Naive thymus-derived CD4-positive, alpha-beta T cell (primary cell): ENCODE measurements around the gene PPP2R2D. TPM values are rescaled to one million over a fixed set of nuclear protein-coding genes. Genes with fewer than 3 reads are reported as not detected.

Experiments
- ATAC-seq: fragments of 150-1000 bp; cut with Tn5 transposase; 2 replicates; pipeline ENCODE4 v1.10.0; 2021; ENCODE audit warnings: mild to moderate bottlenecking, moderate library complexity
- CTCF ChIA-PET: fragments of 350-600 bp; sonication (Branson Sonifier 250); formaldehyde crosslinking; loops from one replicate; lab custom pipeline; 2021; ENCODE audit warnings: antibody characterized with exemption; lab: Charles Lee
- POLR2A ChIA-PET: fragments of 350-600 bp; sonication (Branson Sonifier 250); formaldehyde crosslinking; loops from one replicate; lab custom pipeline; 2021; ENCODE audit warnings: antibody characterized with exemption, inconsistent platforms; lab: Charles Lee
- DNase-seq, 9 donors: peaks; one replicate each; pipeline versions ENCODE4 v3.0.0 to v3.0.0-alpha.2; 2020 to 2022; ENCODE audit warnings: mixed read lengths in 1 of 9
- H3K27ac ChIP-seq: one replicate; pipeline ENCODE4 v1.7.0; 2013; ENCODE audit warnings: mild to moderate bottlenecking, low read depth, low read length, moderate library complexity
- H3K27me3 ChIP-seq, 2 donors: one replicate each; pipeline ENCODE4 v1.7.0; 2013; ENCODE audit warnings: low read length in 2 of 2, mild to moderate bottlenecking in 2 of 2, moderate library complexity in 2 of 2; ENCODE audit not compliant: control insufficient read depth in 2 of 2, insufficient read depth in 2 of 2
- H3K36me3 ChIP-seq, 3 experiments: 1 replicate in 2 of 3; 2 replicates in 1 of 3; pipeline ENCODE4 v1.7.0; 2013; ENCODE audit warnings: low read length in 3 of 3, mild to moderate bottlenecking in 3 of 3, moderate library complexity in 1 of 3; ENCODE audit not compliant: insufficient read depth in 3 of 3, control insufficient read depth in 2 of 3
- H3K4me1 ChIP-seq, 2 donors: one replicate each; pipeline ENCODE4 v1.7.0; 2013; ENCODE audit warnings: low read length in 2 of 2, mild to moderate bottlenecking in 2 of 2, moderate library complexity in 1 of 2; ENCODE audit not compliant: control insufficient read depth in 2 of 2, insufficient read depth in 2 of 2
- H3K4me3 ChIP-seq: 2 replicates; pipeline ENCODE4 v1.7.0; 2013; ENCODE audit warnings: mild to moderate bottlenecking, low read length
- H3K9me3 ChIP-seq, 3 experiments: 1 replicate in 2 of 3; 2 replicates in 1 of 3; pipeline ENCODE4 v1.7.0; 2013; ENCODE audit warnings: low read length in 3 of 3; ENCODE audit not compliant: control insufficient read depth in 2 of 3
- H3K27ac Mint-ChIP-seq, 9 donors: one replicate each; pipeline ENCODE4 v1.8.0; 2020 to 2022; ENCODE audit warnings: mixed read lengths in 9 of 9, mild to moderate bottlenecking in 8 of 9, moderate library complexity in 5 of 9, inconsistent platforms in 2 of 9
- H3K27me3 Mint-ChIP-seq, 5 donors: one replicate each; pipeline ENCODE4 v1.8.0; 2021 to 2022; ENCODE audit warnings: mixed read lengths in 5 of 5, mild to moderate bottlenecking in 1 of 5
- H3K36me3 Mint-ChIP-seq, 5 donors: one replicate each; pipeline ENCODE4 v1.8.0; 2020 to 2022; ENCODE audit warnings: mixed read lengths in 5 of 5, mild to moderate bottlenecking in 3 of 5, inconsistent platforms in 1 of 5
- H3K4me1 Mint-ChIP-seq, 7 donors: one replicate each; pipeline ENCODE4 v1.8.0; 2020 to 2022; ENCODE audit warnings: mixed read lengths in 7 of 7, mild to moderate bottlenecking in 3 of 7, inconsistent platforms in 1 of 7
- H3K4me3 Mint-ChIP-seq, 10 donors: one replicate each; pipeline ENCODE4 v1.8.0; 2020 to 2022; ENCODE audit warnings: mild to moderate bottlenecking in 10 of 10, mixed read lengths in 10 of 10, moderate library complexity in 6 of 10, inconsistent platforms in 2 of 10
- H3K9me3 Mint-ChIP-seq, 11 donors: one replicate each; pipeline ENCODE4 v1.8.0; 2020 to 2022; ENCODE audit warnings: mixed read lengths in 11 of 11, mild to moderate bottlenecking in 4 of 11, inconsistent platforms in 1 of 11, moderate library complexity in 1 of 11
- intact Hi-C, 2 donors: fragments of 100-400 bp; cut with micrococcal nuclease; formaldehyde crosslinking; loops; one replicate each; pipeline ENCODE4 v1.15.1; 2023
- polyA plus RNA-seq, 2 donors: library from polyadenylated mRNA; unstranded; fragments of 300-500 nt; fragmentation: Illumina TruSeq; gene quantifications; one replicate each; pipeline ENCODE4 v1.2.3, GENCODE V29; 2021
- total RNA-seq, 6 experiments: library from RNA in 5 of 6; stranded (reverse) in 5 of 6; gene quantifications; 1 replicate in 5 of 6; 2 replicates in 1 of 6; pipeline ENCODE4 v1.2.3 and lab custom pipeline; 2021 to 2026

The PPP2R2D gene
- total and polyA plus RNA-seq, 7 experiments from 2014 or later = 35.0 to 61.3 (median 40.1) TPM

DNA sequence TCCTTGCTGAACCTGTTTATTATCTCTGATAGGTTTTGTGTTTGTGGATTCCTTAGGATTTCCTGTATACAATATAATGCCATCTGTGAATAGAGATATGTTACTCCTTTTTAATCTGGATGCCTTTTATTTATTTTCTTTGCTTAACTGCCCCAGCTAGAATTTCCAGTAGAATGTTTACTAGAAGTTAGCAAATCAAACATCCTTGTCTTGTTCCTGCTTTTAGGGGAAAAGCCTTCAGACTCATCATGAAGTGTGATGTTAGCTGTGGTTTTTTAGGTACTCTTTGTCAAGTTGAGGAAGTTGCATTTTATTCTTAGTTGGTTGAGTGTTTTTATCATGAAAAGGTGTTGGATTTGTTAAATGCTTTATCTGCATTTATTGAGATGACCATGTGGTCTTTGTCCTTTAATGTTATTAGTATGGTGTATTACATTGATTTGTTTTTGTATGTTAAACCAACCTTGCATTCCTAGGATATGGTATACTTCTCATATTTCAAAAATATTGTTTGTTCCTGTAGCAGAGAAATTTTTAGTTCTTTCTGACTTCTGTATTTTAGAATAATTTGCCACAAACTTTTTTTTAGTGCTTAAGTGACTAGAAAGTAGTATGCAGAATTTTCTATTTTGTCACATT lies 24.3 kb downstream of the PPP2R2D start:
- Mint-ChIP-seq H3K36me3 (peaks cover 0 to 36% (median 17%) of the 10 kb centered on the region in 5 donors), H3K27me3 (no peaks in the 10 kb centered on the region), H3K4me3 (peak overlapping the region in 1 of 10 donors; percentile 27), H3K27ac (peak overlapping the region in 1 of 9 donors; percentile 49), H3K9me3 (peaks cover 0 to 13% (median 6%) of the 10 kb centered on the region in 11 donors), H3K4me1 (peaks cover 62 to 96% (median 82%) of the 10 kb centered on the region in 7 donors)
- ChIA-PET CTCF (interaction anchor here (0.6 kb wide), 1 partner anchor 112 kb away, joined by 3 read pairs; no protein-coding TSS in a partner anchor), POLR2A (interaction anchor here (0.8 to 1.3 kb wide), 3 partner anchors 16 to 21 kb away, joined by 4 to 10 read pairs (median 4); no protein-coding TSS in a partner anchor)
- no peak overlapping the region for H3K4me3 ChIP-seq
- ATAC-seq (no peak), DNase-seq (no peak)
- H3K27ac ChIP-seq = no peak overlapping the region
- H3K9me3 ChIP-seq = peaks cover 0 to 11% (median 0%) of the 10 kb centered on the region in 3 experiments
- no peaks in the 10 kb centered on the region for H3K27me3 ChIP-seq
- H3K36me3 ChIP-seq = no peaks in the 10 kb centered on the region
- H3K4me1 ChIP-seq = peaks cover 11 to 39% of the 10 kb centered on the region in 2 donors
- intact Hi-C loops = loop anchor here in 1 of 2 donors (2.0 kb wide), 1 partner anchor 20 kb away; no protein-coding TSS in a partner anchor

DNA sequence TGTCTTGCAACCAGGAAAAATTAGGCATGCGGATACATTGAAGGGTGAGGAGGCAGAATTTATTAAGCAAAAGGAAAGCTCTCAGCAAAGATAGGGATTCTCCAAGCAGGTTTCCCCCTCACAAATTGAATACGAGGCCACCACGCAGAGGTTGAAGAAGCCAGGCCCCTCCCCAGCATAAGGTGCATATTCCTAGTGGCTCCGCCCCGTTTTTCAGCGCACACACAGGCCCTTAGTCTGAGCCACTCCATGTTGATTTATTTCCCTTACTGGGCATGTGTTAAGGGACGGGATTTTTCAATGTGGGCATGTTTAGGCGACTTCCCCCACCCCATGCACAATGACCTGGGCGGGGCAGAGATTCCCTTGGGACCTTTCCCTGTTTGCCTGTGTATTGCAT lies 24.9 kb downstream of the PPP2R2D start:
- DNase-seq (no peak), ATAC-seq (no peak)
- Histone ChIP-seq H3K4me1 (peaks cover 11 to 42% of the 10 kb centered on the region in 2 donors), H3K36me3 (no peaks in the 10 kb centered on the region), H3K9me3 (peaks cover 0 to 11% (median 0%) of the 10 kb centered on the region in 3 experiments), H3K27ac (no peak overlapping the region), H3K4me3 (no peak overlapping the region), H3K27me3 (no peaks in the 10 kb centered on the region)
- POLR2A ChIA-PET = interaction anchor here (1.3 kb wide), 1 partner anchor 22 kb away, joined by 4 read pairs; no protein-coding TSS in a partner anchor
- CTCF ChIA-PET = no interaction called here
- peak overlapping the region in 2 of 10 donors; percentile 27 to 77 for H3K4me3 Mint-ChIP-seq
- H3K27ac Mint-ChIP-seq = peak overlapping the region in 1 of 9 donors; percentile 49
- peaks cover 60 to 96% (median 82%) of the 10 kb centered on the region in 7 donors for H3K4me1 Mint-ChIP-seq
- no peaks in the 10 kb centered on the region for H3K27me3 Mint-ChIP-seq
- intact Hi-C loops = loop anchor here in 1 of 2 donors (2.0 kb wide), 1 partner anchor 21 kb away; no protein-coding TSS in a partner anchor
- H3K9me3 Mint-ChIP-seq = peaks cover 0 to 13% (median 6%) of the 10 kb centered on the region in 11 donors
- peaks cover 0 to 34% (median 17%) of the 10 kb centered on the region in 5 donors for H3K36me3 Mint-ChIP-seq

DNA sequence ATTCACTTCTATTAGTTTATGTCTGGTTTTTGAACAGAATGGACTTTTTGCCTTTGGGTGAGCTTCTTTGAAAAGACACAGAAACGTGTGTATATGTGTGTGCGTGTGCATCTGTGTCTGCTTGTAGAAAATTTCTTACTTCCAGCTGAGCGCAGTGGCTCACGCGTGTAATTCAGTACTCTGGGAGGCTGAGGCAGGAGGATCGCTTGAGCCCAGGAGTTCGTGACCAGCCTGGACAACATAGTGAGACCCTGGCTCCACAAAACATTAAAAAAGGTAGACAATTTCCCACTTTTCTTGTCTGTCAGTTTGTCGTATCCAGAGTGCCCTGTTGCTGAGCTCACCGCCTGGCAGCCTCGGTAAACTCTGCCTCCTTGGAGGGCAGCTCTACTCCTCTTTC lies 25.4 kb downstream of the PPP2R2D start:
- Histone ChIP-seq H3K4me3 (no peak overlapping the region), H3K27me3 (no peaks in the 10 kb centered on the region), H3K27ac (no peak overlapping the region), H3K4me1 (peaks cover 11 to 42% of the 10 kb centered on the region in 2 donors), H3K36me3 (no peaks in the 10 kb centered on the region), H3K9me3 (peaks cover 0 to 11% (median 0%) of the 10 kb centered on the region in 3 experiments)
- ATAC-seq (no peak), DNase-seq (no peak)
- CTCF ChIA-PET = no interaction called here
- H3K27ac Mint-ChIP-seq = peak overlapping the region in 5 of 9 donors; percentile 19 to 79 (median 59)
- peak overlapping the region in 4 of 10 donors; percentile 7 to 79 (median 72) for H3K4me3 Mint-ChIP-seq
- POLR2A ChIA-PET = no interaction called here
- H3K4me1 Mint-ChIP-seq = peaks cover 60 to 96% (median 82%) of the 10 kb centered on the region in 7 donors
- peaks cover 0 to 34% (median 17%) of the 10 kb centered on the region in 5 donors for H3K36me3 Mint-ChIP-seq
- H3K9me3 Mint-ChIP-seq = peaks cover 0 to 13% (median 6%) of the 10 kb centered on the region in 11 donors
- H3K27me3 Mint-ChIP-seq = no peaks in the 10 kb centered on the region
- intact Hi-C loops = no loop called here

DNA sequence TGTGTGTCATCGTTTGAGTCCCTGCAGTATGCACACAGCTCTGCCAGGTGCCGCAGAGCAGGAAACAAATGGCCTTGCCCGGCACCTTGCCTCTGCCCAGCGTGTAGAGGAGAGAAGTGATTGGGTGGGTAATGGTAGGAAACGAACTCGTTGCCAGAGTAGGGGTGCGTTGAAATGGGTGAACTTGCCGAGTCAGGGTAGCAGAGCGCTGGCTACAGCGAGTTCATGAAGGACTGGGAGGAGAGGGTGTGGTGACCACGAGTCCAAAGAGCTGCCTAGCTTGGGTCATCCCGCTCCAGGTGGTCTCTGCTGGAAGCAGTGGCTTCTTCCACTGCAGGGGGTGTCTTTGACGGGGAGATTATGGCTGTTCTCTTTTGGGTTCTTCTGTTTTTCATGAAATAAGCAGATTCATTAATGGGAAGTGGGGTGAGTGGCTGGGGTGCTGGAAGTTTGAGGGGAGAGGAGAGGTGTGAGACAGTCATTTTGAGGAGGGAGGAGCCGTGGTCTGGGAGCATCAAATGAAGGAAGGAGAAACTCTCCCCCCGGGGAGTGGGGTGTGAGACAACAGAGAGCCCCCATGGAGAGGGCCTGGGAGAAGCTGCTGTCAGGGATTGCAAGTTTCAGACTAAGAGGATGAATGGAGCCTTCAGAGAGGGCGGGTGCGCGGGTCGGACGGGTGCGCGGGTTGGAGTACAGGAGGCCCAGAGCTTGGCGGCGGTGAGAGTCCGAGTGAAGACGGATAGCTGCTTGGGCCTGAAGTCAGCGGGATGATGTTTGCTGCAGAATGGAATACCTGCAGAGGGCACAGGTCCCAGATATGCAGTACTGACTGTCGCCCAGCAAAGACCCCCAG lies 26.2 kb downstream of the PPP2R2D start:
- Mint-ChIP-seq H3K4me1 (peaks cover 54 to 96% (median 82%) of the 10 kb centered on the region in 7 donors), H3K4me3 (peak overlapping the region; percentile 18 to 79 (median 55)), H3K9me3 (peaks cover 0 to 13% (median 6%) of the 10 kb centered on the region in 11 donors), H3K27ac (peak overlapping the region; percentile 1 to 94 (median 62)), H3K27me3 (no peaks in the 10 kb centered on the region), H3K36me3 (peaks cover 0 to 34% (median 17%) of the 10 kb centered on the region in 5 donors)
- ATAC-seq = no peak
- Histone ChIP-seq H3K9me3 (peaks cover 0 to 11% (median 0%) of the 10 kb centered on the region in 3 experiments), H3K36me3 (no peaks in the 10 kb centered on the region), H3K4me3 (no peak overlapping the region), H3K27ac (no peak overlapping the region), H3K27me3 (no peaks in the 10 kb centered on the region), H3K4me1 (peaks cover 11 to 41% of the 10 kb centered on the region in 2 donors)
- ChIA-PET POLR2A (no interaction called here), CTCF (interaction anchor here (1.3 kb wide), 1 partner anchor 41 kb away, joined by 3 read pairs; no protein-coding TSS in a partner anchor)
- no peak for DNase-seq
- intact Hi-C loops = no loop called here

DNA sequence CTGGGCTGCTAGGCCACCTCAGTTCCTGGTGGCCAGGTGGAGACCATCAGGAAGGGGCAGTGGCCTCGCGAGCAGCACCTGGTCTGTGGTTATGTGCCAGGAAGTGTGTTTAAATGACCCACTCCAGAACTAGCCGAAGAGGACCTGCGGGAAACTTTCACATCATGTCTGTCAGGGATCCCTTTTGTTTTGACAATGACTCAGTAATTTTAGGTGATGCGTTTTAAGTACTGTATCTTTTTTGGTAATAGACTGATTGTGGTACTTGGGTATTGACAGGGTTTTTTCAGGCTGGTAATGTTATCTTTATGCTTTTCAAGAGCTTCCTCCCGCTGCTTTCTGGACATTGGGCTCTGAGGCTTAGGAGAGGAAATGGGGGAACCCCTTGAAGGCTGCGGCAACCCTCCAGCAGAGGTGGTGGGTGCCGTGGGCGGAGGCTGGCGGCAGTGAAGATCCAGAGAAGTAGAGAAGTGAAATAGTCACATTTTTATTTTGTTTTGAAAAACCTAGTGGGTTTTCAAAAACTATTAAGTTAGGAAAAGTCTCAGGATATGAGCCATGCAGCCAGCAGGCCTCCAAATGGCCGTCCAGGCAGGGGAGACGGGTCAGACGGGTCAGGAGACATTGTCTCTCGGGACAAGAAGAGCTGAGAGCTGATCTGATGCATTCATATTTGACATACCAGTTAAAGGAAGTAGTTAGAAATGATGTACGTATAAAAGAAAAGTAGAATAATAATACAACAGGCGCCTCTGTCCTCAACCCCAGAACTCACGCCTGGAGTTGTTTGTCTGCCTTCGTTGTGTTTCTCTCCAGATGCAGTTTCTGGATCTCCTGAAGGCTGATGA lies 27.7 kb downstream of the PPP2R2D start:
- peaks cover 0 to 13% (median 6%) of the 10 kb centered on the region in 11 donors for H3K9me3 Mint-ChIP-seq
- no peaks in the 10 kb centered on the region for H3K27me3 Mint-ChIP-seq
- peaks cover 0 to 11% (median 0%) of the 10 kb centered on the region in 3 experiments for H3K9me3 ChIP-seq
- CTCF ChIA-PET = interaction anchor here (0.8 to 1.3 kb wide), 2 partner anchors 29 to 42 kb away, joined by 3 to 5 read pairs; no protein-coding TSS in a partner anchor
- peak overlapping the region; percentile 55 to 84 (median 78) for H3K4me3 Mint-ChIP-seq
- peak overlapping the region; percentile 79 to 94 (median 86) for H3K27ac Mint-ChIP-seq
- H3K36me3 Mint-ChIP-seq = peaks cover 0 to 29% (median 13%) of the 10 kb centered on the region in 5 donors
- peak overlapping the region; percentile 32 for H3K27ac ChIP-seq
- H3K27me3 ChIP-seq = no peaks in the 10 kb centered on the region
- DNase-seq = peak in 6 of 9 donors; percentile 24 to 68 (median 34)
- intact Hi-C loops = loop anchor here in 1 of 2 donors (2.0 kb wide), 2 partner anchors 14 to 44 kb away; no protein-coding TSS in a partner anchor
- H3K4me1 Mint-ChIP-seq = peaks cover 53 to 97% (median 84%) of the 10 kb centered on the region in 7 donors
- H3K36me3 ChIP-seq = no peaks in the 10 kb centered on the region
- peak; percentile 85 for ATAC-seq
- H3K4me1 ChIP-seq = peaks cover 11 to 46% of the 10 kb centered on the region in 2 donors
- no peak overlapping the region for H3K4me3 ChIP-seq
- POLR2A ChIA-PET = interaction anchor here (0.6 to 1.6 kb wide), 5 partner anchors 21 to 55 kb away, joined by 3 to 4 read pairs (median 3); no protein-coding TSS in a partner anchor
